ENCODE measurements around the gene FSTL4.

DNA sequence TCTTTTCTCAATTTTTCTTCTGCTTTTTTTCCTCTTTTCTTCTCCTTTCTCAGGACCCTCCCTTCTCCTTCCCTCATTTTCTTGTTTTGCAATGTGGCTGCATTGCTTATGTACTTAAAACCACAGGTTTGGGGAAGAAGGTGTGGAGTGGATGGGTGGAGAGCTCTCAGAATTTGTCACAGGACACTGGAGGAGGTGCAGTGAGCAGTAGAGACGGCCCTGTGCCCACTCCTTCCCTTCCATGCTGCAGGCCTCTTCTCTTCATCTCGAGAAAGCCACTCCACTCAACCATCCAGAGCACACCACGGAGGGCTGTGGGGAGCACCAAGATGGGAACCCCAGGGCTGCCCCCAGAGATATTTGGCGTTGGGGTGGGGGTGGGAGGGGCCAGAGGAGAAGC, 92.3 kb downstream of the FSTL4 start:
- TF ChIP-seq CTCF (IDR thresholded peaks at IDR 0.05), result no peak
- TF ChIP-seq POLR2A (IDR thresholded peaks at IDR 0.05), result no peak
- TF ChIP-seq EP300 (IDR thresholded peaks at IDR 0.05; ENCODE audit: low read depth), result no peak
- TF ChIP-seq POLR2AphosphoS5 (IDR thresholded peaks at IDR 0.05), result no peak

Data from transverse colon (tissue), 4 donors.